Panc1 (cell line): ENCODE data around the gene DOCK4. TPM values are rescaled to one million over a fixed set of nuclear protein-coding genes. Genes with fewer than 3 reads are reported as not detected.

Source experiments
- ATAC-seq: fragments of 200-7000 bp; cut with Tn5 transposase; 2 replicates; pipeline ENCODE4 v1.9.1; 2020; ENCODE audit warnings: mild to moderate bottlenecking, moderate library complexity
- BruUV-seq: library from RNA; stranded (reverse); fragments of 400-500 nt; replicated peaks from 2 replicates; lab custom pipeline; 2021; lab: Mats Ljungman, UMichigan
- CTCF ChIA-PET: fragments of 300-600 bp; sonication (Branson Sonifier 250); formaldehyde crosslinking; loops from one replicate; lab custom pipeline; 2022; ENCODE audit warnings: antibody characterized with exemption; lab: Charles Lee
- POLR2A ChIA-PET: fragments of 300-600 bp; sonication (Branson Sonifier 250); formaldehyde crosslinking; loops from one replicate; lab custom pipeline; 2022; ENCODE audit warnings: antibody characterized with exemption; lab: Charles Lee
- DNase-seq: peaks from one replicate; pipeline ENCODE4 v3.0.0-alpha.2; 2010; ENCODE audit warnings: low read depth, low spot score
- H3K27ac ChIP-seq: 2 replicates; pipeline ENCODE4 v1.5.1; 2011; ENCODE audit warnings: mild to moderate bottlenecking, low read length, inconsistent platforms
- H3K27me3 ChIP-seq: fragments of 200-500 bp; sonication (Bioruptor generic); 2 replicates; pipeline ENCODE4 v1.6.0; 2014; ENCODE audit warnings: low read length, inconsistent platforms; ENCODE audit not compliant: control insufficient read depth, insufficient read depth
- H3K36me3 ChIP-seq: fragments of 200-500 bp; sonication (Bioruptor generic); 2 replicates; pipeline ENCODE4 v1.5.1; 2014; ENCODE audit warnings: inconsistent platforms, mild to moderate bottlenecking, low read length, moderate library complexity; ENCODE audit not compliant: control insufficient read depth, insufficient read depth
- H3K4me1 ChIP-seq: 2 replicates; pipeline ENCODE4 v1.5.1; 2011; ENCODE audit warnings: inconsistent platforms, mild to moderate bottlenecking, low read length, moderate library complexity; ENCODE audit not compliant: control insufficient read depth, insufficient read depth
- H3K4me3 ChIP-seq, 2 experiments: 2 replicates each; pipeline ENCODE4 v1.5.1; 2011 to 2012; ENCODE audit warnings: low read depth in 2 of 2, low read length in 2 of 2, mild to moderate bottlenecking in 2 of 2, inconsistent platforms in 1 of 2, moderate library complexity in 1 of 2
- H3K9me3 ChIP-seq: fragments of 200-500 bp; sonication (Bioruptor generic); 2 replicates; pipeline ENCODE4 v1.5.1; 2014; ENCODE audit warnings: low read depth, mild to moderate bottlenecking, inconsistent platforms, low read length, moderate library complexity; ENCODE audit not compliant: control insufficient read depth, insufficient read depth
- CTCF ChIP-seq: fragments of 450-650 bp; IDR thresholded peaks from 2 replicates; pipeline ENCODE4 v1.5.1; 2017; ENCODE audit warnings: mild to moderate bottlenecking
- POLR2AphosphoS5 ChIP-seq: IDR thresholded peaks from 2 replicates; pipeline ENCODE4 v1.6.1; 2012; ENCODE audit warnings: mild to moderate bottlenecking, low read depth, low read length, moderate library complexity
- REST ChIP-seq, 2 experiments: IDR thresholded peaks; 2 replicates each; pipeline ENCODE4 v1.6.1; 2011 to 2012; ENCODE audit warnings: low read depth in 2 of 2, control low read depth in 1 of 2, low read length in 1 of 2, mild to moderate bottlenecking in 1 of 2, moderate library complexity in 1 of 2; ENCODE audit not compliant: insufficient read depth in 1 of 2
- SIN3A ChIP-seq: IDR thresholded peaks from 2 replicates; pipeline ENCODE4 v1.6.1; 2012; ENCODE audit warnings: low read depth, mild to moderate bottlenecking, low read length, moderate library complexity, borderline replicate concordance; ENCODE audit not compliant: insufficient read depth
- TCF7L2 ChIP-seq: IDR thresholded peaks from 2 replicates; pipeline ENCODE4 v1.6.1; 2011; ENCODE audit warnings: mild to moderate bottlenecking, low read depth, low read length, inconsistent platforms
- in situ Hi-C: cut with HindIII; loops from 2 replicates; pipeline ENCODE4 v1.10.0; 2016; ENCODE audit warnings: low sequenced_read_pairs, low pct_unique_long_range_greater_than_20kb
- intact Hi-C: fragments of 100-400 bp; cut with micrococcal nuclease; formaldehyde crosslinking; loops from one replicate; pipeline ENCODE4 v1.10.0; 2022; ENCODE audit not compliant: unreplicated experiment
- total RNA-seq: library from RNA; stranded (reverse); gene quantifications from one replicate; pipeline ENCODE4 v1.2.1, GENCODE V29; 2021; ENCODE audit not compliant: unreplicated experiment

Gene DOCK4
- total RNA-seq, 1 experiment from 2014 or later: 10.8 TPM

GRCh38 chr7:112116894-112117293, 89.3 kb downstream of the DOCK4 start:
- ChIA-PET CTCF (no interaction called here), POLR2A (no interaction called here)
- in situ Hi-C loops (no loop called here), intact Hi-C loops (no loop called here)
- H3K36me3 ChIP-seq: no peaks in the 10 kb centered on the region
- H3K27ac ChIP-seq: no peak overlapping the region
- H3K9me3 ChIP-seq: no peaks in the 10 kb centered on the region
- H3K4me1 ChIP-seq: no peaks in the 10 kb centered on the region
- TF ChIP-seq REST (IDR thresholded peaks at IDR 0.05; ENCODE audit: insufficient read depth in 1 of 2, low read depth in 2 of 2, low read length in 1 of 2): no peak
- TF ChIP-seq TCF7L2: no peak
- no peak for TF ChIP-seq SIN3A
- no peak for TF ChIP-seq POLR2AphosphoS5
- TF ChIP-seq CTCF: no peak
- DNase-seq (no peak), ATAC-seq (no peak)
- BruUV-seq: no TSS peak
- no peak overlapping the region for H3K4me3 ChIP-seq
- H3K27me3 ChIP-seq: no peaks in the 10 kb centered on the region

- TF ChIP-seq POLR2AphosphoS5: no peak
- no peak for TF ChIP-seq REST (IDR thresholded peaks at IDR 0.05; ENCODE audit: insufficient read depth in 1 of 2, low read depth in 2 of 2, low read length in 1 of 2)
- TF ChIP-seq TCF7L2: no peak
- TF ChIP-seq SIN3A: no peak
- no peak for TF ChIP-seq CTCF
- in situ Hi-C loops: no loop called here
- Histone ChIP-seq H3K4me3 (no peak overlapping the region), H3K27ac (no peak overlapping the region), H3K36me3 (no peaks in the 10 kb centered on the region), H3K4me1 (no peaks in the 10 kb centered on the region), H3K27me3 (no peaks in the 10 kb centered on the region), H3K9me3 (no peaks in the 10 kb centered on the region)
- ChIA-PET CTCF (no interaction called here), POLR2A (no interaction called here)
- BruUV-seq: no TSS peak
- DNase-seq (no peak), ATAC-seq (no peak)
- intact Hi-C loops: no loop called here
Measured at GRCh38 chr7:112116358-112116757, 89.8 kb downstream of the DOCK4 start.
